GM12874 (cell line): ENCODE data around the gene PHC2.

Experiments
- CTCF ChIP-seq: IDR thresholded peaks from 2 replicates; pipeline ENCODE4 v1.5.1; 2011; ENCODE audit warnings: low read depth, mild to moderate bottlenecking, control low read depth, low read length, moderate library complexity; ENCODE audit not compliant: insufficient read depth

Gene PHC2

GRCh38 chr1:33360367-33360766, 70.5 kb downstream of the PHC2 start:
- no peak for TF ChIP-seq CTCF

- no peak for TF ChIP-seq CTCF
Measured at GRCh38 chr1:33359931-33360330, 71.0 kb downstream of the PHC2 start.

GRCh38 chr1:33358795-33359503, 71.9 kb downstream of the PHC2 start:
- TF ChIP-seq CTCF, result no peak

DNA sequence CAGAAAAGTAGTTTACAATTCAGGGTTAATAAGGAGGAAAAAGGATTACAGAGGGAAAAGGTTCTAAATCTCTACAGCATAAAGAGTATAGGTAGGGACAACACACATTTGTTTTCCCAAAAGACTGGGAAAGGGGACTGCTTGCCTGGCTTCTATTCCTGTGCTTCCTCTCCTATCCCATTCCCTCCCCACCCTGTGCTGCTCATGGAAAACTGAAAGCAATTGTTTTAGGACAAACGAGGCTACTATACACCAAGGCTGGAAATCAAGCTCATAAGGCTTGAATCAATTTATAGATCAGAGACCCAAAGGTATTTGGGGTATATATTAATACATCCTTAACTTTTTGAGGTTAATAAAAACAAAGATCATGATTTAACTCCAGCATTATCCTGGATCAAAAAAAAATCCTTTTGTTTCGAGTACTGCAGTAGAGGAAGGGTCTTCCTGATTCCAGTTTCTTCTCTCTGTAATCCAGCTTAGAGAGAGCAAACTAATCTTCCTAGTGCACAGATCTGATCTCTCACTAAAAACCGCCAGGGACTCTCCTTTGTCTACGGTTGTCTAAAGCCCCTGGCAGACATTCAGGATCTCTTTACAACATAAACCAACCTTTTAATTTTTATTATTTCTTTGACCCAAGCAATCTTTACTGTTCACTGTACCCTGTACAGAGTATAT, 72.6 kb downstream of the PHC2 start:
- TF ChIP-seq CTCF, result no peak

- no peak for TF ChIP-seq CTCF
Measured at GRCh38 chr1:33357099-33357498, 73.8 kb downstream of the PHC2 start.

DNA sequence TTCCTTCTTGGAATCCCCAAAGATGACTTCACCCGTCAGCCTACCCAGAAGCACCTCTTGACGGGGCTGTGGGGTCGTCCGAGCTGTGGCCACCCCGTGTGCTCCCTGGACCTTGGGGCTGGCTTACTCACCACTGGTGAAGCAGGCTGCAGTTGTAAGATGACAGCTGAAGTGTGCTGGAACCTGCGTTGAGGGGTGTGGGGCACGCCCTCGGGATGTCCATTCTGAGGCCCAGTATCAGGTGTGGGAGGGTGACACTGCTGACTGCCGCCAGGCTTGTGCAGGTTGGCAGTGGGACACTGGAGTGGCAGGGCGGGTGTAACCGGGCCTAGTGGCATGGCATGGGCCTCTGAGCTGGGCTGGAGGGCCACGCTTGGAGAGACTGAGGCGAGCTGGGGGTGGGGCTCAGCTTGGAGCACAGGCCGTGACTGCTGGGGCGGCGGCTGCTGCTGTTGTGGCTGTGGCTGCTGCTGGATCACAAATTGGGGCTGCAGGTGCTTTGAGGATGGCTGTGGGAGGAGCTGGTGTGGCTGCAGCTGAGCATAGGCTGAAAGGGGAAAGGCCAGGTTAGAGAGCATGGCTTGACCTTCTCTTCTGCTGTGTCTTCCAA, 76.1 kb downstream of the PHC2 start:
- TF ChIP-seq CTCF, result no peak

GRCh38 chr1:33353531-33353930, 77.4 kb downstream of the PHC2 start:
- TF ChIP-seq CTCF, result no peak
